GM21723 (cell line): ENCODE results near the gene KCTD13.
"Not testable (repeated sequence)": the region's sequence is repeated elsewhere in the genome, so short reads cannot be mapped to it uniquely, and the experiment has no call there.

ENCODE experiments used
- ATAC-seq: cut with Tn5 transposase; IDR thresholded peaks from one replicate; pipeline ENCODE4 v1.9.1; 2021; ENCODE audit warnings: mild to moderate bottlenecking, moderate library complexity; ENCODE audit not compliant: unreplicated experiment

KCTD13 gene

DNA sequence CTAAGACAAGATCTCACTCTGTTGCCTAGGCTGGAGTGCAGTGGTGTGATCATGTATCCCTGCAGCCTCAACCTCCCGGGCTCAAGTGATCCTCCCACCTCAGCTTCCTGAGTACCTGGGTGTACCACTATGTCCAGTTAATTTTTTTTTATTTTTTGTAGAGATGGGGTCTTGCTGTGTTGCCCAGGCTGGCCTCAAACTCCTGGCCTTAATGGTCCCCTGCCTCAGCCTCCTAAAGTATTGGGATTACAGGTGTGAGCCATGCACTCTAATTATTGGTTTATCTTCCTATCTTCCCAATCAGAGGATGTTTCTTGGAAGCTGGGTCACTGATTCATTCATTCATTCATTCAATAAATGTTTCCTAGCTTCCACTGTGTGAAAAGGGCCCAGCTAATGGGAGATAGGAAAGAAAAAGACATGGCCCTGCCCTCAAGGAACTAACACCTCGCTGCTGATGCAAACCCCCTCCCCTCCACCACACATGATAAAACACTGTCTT lies 17.3 kb downstream of the KCTD13 start:
- ATAC-seq: no peak

DNA sequence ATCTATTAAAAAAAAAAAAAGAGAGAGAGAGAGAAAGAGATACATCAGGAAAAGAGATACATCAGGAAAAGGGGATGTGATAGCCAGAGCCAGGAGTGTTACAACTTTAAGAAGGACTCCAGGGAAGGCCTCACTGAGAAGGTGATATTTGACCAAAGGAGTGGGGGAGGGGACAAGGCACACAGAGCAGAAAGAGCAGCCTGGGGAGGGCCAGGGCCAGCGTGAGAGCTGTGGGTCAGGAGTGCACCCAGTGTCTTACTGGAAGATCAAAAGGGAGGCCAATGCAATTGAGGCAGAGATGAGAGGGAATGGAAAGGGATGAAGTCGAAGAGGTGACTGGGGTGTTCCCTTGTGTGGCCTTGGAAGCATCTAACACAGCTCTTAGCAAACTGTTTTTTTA lies 18.1 kb downstream of the KCTD13 start:
- ATAC-seq: no peak

DNA sequence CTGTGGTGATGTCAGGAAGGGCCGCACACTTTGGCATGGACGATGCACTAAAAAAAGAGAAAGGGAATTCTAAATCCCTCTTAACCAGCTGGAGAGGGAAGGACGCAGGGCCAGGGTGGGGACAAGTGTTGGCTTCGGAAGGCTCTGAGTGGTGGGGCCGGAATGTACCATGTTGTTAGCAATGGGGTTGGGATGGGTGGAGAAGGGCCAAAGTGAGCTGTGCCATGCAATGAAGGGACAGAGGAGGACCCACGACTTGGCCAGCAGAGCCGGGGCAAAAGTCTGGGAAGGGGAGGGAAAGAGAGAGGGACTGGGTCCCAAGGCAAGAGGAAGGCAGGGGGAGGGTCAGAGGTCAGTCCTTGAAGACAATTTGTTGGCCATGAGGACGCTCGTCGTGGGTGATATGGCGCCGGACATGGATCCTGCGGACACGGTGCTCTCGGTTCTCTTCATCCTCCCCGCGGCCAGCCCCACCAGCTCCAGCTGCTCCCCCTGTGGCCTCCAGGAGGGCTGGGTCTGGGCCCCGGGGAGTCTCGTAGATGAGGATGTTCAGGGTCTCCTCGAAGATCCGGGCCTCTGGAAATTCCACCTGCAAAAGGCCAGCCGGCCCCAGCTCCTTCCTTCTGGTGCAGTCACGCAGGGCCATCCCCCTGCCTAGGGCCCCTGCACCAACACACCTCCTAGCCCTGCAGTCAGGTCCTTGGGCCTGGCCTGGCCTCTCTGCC lies 19.3 kb downstream of the KCTD13 start:
- no peak for ATAC-seq

DNA sequence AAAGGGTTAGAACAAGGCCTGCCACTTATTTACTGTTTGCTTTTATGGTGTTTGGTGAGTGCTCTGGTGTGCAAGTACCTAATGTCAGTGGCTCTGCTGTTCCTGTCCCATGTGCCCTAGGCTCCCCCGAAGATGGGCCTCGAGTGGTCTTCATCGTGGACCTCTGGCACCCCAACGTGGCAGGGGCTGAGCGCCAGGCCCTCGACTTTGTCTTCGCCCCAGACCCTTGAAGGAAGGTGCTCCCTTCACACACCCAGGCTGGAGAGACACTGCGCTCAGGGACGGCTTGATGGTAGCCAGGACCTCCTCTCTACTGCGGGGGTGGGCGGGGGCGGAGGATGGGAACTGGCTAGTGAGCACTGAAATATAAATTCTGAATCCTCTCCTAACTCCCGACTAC lies 20.4 kb downstream of the KCTD13 start:
- no peak for ATAC-seq

DNA sequence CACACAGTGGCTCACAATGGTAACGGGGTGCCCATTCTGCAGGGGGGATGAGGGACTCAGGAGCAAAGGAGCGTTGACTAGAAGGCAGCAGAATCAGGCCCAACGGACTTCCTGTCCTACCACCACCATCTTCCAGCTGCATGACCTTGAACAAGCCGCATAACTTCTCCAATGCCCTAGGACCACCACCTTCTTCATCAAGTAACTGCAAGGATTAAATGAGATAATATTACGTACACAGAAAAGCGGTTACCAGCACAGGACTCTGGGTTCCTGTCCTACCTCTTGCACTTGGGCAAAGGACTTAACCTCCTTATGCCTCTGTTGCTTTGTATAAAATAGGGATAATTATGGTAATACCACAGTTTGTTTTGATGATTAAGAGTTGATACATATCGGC lies 21.1 kb downstream of the KCTD13 start:
- no peak for ATAC-seq

DNA sequence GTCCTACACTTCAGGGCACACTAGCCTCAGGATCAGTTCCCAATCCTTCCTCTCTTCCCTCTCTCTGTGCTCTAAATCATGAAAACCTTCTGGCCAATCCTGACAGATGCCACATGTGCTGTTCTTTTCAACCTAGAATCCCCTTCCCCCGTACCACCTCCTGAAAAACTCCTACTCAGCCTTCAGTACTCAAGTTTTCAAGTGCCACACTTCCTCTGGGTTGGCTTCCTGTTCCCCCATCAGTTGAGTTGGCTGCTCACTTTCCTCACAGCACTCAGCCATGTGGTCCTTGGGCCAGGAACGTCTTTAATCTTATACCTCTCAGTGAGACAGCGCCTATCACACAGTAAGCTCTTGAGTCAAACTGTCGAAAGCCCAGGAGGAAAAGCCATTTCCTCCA lies 22.4 kb downstream of the KCTD13 start:
- no peak for ATAC-seq

DNA sequence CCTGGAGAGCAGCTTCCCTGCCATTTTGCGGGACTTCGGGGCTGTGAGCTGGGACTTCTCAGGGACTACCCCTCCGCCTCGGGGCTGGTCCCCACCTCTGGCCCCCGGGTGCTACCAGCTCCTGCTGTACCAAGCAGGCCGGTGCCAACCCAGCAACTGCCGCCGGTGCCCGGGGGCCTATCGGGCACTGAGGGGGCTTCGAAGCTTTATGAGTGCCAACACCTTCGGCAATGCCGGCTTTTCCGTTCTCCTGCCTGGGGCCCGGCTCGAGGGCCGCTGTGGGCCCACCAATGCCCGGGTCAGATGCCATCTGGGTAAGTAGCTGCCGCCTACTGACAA lies 24.4 kb downstream of the KCTD13 start:
- no peak for ATAC-seq

DNA sequence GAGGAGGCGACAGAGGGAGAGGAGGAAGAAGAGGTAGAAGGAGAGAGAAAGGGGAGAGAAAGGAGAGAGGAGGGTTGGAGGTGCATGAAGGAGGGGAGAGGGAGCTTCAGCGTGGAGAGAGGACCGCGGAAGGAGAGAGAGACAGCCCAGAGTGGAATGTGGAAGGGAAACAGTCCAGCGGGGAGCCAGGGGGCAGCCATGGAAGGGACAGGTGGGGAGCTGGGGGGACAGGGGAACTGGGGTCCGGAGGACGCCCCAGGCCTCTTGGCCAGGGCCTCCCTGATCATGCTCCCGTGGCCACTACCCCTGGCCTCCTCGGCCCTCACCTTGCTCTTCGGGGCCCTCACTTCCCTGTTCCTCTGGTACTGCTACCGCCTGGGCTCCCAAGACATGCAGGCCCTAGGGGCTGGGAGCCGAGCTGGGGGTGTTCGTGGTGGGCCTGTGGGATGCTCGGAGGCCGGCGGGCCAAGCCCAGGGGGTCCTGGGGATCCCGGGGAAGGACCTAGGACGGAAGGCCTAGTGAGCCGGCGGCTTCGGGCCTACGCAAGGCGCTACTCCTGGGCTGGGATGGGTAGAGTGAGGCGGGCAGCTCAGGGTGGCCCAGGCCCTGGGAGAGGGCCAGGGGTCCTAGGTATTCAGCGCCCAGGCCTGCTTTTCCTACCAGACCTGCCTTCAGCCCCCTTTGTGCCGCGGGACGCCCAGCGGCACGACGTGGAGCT lies 25.0 kb downstream of the KCTD13 start:
- ATAC-seq: no peak

DNA sequence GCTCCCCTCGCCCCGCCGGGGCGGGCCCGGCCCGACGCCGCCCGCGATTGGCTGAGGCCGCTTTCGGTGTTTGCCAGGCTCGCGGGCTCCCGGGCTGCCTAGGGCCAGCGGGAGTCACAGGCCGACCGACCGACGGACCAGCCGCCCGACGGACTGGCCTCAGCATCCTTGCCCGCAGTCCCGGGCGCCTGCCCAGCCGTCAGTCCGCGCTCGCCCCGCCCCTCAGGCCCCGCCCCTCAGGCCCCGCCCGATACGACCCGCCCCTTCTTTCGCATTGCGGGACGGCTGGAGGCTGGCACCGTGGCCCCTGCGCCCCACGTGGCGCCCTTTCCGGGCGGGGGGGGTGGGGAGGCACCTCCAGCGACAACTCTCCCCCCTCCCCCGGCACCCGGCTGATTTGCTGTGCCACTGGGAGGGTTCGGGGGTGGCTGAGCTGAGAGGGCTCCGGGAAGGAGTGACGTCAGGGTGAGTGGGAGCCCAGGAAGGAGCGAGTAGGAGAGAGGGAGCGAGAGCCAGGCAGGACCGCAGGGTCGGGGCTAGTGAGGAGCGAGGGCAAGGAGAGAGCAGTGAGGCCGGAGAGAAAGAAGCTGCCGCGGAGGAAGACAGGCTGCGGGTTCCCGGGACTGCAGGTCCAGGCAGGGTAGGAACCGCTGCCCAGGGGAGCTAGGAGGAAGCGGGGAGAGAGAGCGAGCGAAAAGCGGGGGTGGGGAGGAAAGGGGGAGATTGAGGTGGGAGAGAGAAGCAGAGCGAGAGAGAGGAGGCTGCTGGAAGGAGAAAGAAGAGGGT lies 25.7 kb downstream of the KCTD13 start, which contains the start of gene ASPHD1:
ASPHD1 (plus strand) TSS at position 387 of the 786 bp plus-strand sequence. CDS start 484 bp downstream, outside the sequence.
- peak; percentile 74 for ATAC-seq

DNA sequence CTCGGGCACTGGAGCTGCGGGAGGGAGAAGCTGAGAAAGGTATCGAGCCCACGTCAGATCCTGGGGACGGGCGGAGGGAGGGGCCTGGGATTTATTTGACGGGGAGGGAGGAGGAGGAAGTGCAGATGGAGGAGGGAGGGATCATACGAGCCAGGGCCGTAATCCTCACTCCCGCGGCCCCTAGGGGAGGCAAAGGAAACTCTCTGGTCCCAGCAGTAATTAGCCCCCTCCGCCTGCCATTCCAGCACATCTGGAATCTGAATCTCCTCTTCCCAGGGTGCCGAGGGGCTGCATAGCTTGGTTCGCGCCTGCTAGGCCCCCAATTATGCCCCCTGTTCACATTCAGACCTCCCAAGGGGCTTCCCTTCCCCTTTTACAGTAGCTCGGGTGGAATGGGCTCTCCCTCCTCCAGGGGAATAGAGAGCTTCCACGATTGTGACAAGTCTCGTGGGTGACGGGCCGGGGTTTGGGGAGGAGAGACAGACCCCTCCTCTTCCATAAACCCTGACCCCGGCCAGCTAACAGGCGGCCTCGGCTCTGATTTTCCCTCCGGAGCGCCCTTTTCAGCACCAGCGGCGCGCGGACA lies 26.4 kb downstream of the KCTD13 start, which contains the start of gene SEZ6L2:
SEZ6L2 (minus strand) TSS at position 35 of the 586 bp plus-strand sequence. CDS start 531 bp downstream, outside the sequence.
- no peak for ATAC-seq

DNA sequence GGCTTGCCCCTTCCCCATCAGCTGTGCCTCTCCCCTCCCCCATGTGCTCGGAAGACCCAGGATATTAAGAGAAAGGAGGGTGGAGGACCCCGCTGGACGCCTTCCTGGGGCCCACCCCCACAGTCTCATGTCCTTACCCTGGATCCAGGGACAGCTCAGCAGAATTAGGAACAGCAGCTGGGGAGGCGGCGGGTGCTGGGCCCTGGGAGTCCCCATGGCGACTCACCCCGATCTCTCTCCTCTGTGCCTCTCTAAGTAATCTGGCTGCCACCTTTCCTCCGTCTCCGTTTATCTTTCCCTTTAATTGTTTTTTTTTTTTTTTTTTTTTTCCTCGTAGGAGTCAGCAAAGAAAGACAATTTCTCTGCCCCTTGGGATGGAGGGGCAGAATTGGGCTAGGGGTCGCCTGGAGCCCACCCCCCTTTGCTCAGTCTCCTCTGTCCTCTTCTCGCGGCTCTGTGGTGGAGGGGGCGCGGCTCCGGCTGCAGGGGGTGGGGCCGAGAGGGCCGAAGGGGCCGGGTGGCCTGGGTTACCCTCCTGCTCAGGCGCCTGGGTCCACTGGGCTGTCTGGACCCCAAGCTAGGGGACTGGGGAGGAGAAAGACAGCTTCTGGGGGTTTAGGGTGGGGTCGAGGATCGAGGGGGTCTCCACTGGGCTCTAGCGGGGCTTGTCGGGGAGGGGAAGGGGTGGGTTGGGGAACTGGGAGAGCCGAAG lies 27.1 kb downstream of the KCTD13 start:
- ATAC-seq: no peak

DNA sequence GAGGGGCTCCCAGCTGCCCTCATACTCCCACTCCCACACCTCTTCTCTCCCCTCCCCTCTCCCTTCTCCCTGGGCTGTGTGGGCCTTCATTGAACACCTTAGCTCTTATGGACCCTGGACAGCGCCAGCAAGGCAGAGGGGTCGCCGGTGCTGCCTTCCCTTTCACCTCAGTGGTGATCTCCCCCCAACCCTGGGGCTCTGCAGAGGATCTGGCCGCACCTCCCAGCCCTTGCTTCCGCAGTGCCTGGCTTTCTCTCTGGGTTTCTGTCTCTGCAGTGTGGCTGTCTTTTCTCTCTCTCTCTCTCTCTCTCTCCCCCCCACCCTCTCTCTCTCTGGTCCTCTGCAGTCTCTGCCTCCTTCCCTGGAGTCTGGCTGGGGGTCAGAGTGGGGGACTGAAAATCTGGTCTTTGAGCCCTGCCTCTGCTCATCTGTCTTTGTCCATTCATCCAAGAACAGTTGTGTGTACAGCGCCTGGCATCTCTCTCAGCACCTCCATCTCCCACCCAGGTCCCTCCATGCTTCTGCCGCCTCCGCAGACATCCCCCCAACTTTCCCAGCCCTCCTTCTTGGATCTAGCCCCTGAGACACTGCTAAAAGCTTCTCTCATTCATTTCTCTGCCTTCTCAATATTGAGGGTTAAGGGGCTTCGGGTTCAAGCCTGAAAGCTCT lies 27.8 kb downstream of the KCTD13 start:
- ATAC-seq: no peak

DNA sequence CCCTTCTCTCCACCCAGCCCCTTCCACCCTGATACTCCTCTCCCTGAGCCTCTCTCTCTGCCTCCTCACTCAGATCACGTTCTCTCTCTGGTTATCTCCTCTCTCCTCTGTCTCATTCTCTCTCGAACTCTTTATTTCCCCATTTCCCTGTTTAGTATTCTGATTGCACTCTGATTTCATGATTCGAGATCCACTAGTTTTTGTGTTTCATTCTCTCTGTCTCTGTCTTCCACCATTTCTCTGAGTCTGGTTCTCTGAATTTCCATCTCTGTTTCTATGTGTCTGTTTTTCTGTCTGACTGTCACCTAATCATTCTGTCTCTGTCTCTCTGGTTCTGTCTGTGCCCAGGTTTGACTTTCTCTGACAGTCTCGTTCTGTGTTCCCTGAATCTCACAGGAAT lies 28.7 kb downstream of the KCTD13 start:
- no peak for ATAC-seq

DNA sequence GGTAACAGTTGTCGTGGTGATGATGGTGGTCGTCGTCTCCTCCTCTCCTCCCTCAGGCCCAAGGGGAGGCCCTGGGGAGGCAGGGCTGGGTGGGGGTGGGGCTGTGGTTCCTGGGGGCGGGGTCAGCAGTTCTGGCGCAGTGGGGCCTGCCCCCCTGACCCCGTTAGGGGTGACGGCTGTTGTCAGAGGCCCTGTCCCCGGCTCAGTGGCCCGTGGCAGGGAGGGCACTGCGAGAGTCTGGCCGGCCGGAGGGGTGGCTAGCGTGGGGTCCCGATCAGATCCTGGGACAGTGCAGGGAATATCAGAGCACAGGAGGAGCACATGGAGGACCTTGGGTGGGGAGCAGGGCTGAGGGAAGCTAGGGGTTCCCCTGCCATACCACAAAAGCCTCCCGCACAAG lies 29.2 kb downstream of the KCTD13 start:
- no peak for ATAC-seq

DNA sequence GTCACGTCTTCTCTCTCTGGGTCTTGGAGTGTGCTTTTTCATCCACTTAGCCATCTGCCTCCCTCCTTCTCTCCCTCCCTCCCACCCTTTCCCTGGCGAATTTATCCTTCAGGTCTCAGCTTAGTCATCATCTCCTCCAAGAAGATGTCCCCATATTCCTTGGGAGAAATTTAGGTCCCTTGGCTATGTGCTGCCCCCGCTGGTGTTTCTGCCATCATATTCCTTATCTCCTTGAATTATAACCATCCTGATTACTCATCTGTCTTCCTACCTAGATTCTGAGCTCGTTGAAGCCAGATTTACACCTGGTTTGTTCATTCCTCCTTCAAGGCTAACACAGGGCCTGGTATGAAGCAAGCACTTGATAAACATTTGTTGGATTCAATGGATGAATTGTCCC lies 31.7 kb downstream of the KCTD13 start:
- no peak for ATAC-seq

DNA sequence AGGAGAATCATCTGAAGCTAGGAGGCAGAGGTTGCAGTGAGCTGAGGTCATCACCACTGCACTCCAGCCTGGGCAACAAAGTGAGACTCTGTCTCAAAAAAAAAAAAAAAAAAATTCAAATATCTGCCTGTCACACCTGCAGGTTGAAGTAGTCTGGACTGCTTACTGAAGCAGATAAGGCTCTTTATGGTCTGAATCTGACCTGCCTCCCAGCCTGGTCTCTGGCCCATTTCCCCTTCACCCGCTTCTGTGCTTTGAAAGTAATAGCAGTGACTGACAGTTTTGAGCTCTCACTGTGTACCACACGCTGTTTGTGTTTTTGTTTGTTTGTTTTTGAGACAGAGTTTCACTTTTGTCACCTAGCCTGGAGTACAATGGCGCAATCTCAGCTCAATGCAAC lies 32.5 kb downstream of the KCTD13 start:
- ATAC-seq: no peak

DNA sequence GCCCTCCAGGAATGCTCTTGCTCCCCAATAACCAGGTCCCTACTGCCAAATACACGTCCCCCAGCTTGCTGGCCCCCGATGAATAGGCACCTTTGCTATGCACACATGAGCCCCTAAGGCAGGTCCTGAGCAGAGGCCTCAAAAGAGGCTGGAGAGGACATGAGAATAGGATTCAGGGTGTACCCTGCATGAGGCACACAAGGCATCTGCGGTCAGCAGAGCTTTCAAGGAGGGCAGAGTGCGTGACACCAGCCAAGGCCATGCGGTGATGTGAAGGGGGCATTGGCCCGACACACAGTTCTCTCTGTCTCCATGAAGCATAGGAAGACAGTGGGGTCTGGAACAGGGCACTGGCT lies 33.6 kb downstream of the KCTD13 start:
- no peak for ATAC-seq

DNA sequence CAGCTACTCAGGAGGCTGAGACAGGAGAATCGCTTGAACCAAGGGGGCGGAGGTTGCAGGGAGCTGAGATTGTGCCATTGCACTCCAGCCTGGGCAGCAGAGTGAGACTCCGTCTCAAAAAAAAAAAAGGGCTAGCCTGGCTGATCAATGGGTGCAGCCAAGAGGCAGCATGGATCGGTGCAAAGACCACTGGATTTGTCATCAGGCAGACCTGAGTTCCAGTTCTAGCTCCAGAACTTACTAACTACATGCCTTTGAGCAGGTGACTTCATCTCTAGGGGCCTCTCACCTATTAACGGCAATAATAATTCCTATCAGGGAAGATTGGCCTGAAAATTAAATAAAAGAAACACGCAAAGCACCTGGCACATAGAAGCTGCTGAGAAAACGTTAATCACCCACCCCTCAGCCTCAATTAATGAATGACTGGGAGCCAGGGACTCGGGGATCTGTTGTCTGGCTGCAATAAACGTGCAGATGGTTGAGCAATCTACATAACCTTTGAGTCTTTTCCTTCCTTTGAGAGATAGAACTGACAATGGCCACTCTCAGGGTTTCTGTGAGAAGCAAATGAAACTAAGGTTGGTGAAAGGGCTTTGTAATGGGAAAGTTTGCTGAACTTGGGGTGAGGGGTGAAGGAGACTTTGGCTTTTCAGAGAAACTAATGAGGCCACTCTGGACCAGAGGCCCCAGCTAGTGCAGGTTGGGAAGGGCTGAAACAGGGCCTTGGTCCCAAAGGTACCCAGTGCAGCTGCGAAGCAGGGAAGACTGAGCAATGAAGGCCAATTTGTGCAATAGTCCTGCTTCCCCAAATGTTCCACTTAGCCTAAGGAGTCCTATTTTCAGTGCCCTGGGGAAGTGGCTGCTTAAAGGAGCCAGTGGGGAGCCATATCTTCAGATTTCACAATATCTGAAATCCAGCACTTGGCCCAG lies 34.2 kb downstream of the KCTD13 start:
- no peak for ATAC-seq

DNA sequence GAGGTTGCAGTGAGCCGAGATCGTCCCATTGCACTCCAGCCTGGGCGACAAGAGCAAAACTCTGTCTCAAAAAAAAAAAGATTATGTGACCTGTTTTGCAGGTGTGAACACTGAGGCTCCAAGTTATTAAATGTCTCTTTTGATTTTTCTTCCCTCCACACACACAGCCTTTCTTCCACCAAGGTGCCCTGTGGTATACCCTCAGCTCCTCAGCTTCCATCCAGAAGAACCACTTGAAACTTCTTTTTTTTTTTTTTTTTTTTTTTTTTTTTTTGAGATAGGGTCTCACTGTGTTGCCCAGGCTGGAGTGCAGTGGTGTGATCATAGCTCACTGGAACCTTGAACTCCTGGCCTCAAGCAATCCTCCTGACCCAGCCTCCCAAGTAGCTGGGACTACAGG lies 36.7 kb downstream of the KCTD13 start:
- not testable (repeated sequence) for ATAC-seq
